Measurements from ENCODE around the gene CNOT8. TPM values are rescaled to one million over a fixed set of nuclear protein-coding genes. Genes with fewer than 3 reads are reported as not detected.
"Not testable (repeated sequence)": the region's sequence is repeated elsewhere in the genome, so short reads cannot be mapped to it uniquely, and the experiment has no call there.

The CNOT8 gene
- total RNA-seq, 1 donor from 2014 or later, result 37.0 TPM

DNA sequence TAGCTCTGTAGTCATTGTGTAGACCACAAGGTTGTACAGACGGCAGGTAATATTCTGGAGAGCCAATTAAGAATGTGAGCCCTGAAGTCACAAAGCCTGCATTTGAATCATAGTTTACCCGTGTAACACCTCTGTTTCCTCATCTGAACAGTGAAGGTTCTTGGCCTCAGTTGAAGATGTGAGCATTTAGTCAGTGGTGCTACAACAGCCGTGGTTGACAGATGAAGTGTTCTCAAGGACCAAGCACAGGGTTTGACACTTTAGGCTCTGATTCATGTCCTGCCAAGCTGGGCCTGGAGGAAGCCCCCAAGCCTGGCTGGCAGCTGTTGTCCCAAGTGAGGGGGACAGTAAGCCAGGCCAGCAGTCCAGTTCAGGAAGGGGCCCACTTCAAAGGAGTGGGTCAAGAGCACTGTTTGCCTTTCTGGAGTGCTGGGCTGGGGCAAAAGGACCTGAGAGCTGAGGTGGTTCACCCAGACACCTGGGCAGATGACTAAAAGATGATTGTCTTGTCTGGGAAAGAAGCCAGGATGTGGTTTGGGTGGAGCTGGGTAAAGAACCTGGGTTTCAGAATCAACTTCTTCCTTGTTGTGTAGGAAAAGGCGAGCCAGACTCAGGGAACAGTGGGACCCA lies 28.7 kb upstream of the CNOT8 start:
- Mint-ChIP-seq H3K9me3 (ENCODE audit: low read depth) (no peaks in the 10 kb centered on the region), H3K27me3 (ENCODE audit: low read depth) (no peaks in the 10 kb centered on the region), H3K36me3 (ENCODE audit: low read depth) (peaks cover 9% of the 10 kb centered on the region), H3K4me1 (ENCODE audit: low read depth) (peaks cover 15% of the 10 kb centered on the region), H3K27ac (ENCODE audit: unreplicated experiment) (no peak overlapping the region), H3K4me3 (ENCODE audit: unreplicated experiment) (no peak overlapping the region)
- TF ChIP-seq, protein P1, sequence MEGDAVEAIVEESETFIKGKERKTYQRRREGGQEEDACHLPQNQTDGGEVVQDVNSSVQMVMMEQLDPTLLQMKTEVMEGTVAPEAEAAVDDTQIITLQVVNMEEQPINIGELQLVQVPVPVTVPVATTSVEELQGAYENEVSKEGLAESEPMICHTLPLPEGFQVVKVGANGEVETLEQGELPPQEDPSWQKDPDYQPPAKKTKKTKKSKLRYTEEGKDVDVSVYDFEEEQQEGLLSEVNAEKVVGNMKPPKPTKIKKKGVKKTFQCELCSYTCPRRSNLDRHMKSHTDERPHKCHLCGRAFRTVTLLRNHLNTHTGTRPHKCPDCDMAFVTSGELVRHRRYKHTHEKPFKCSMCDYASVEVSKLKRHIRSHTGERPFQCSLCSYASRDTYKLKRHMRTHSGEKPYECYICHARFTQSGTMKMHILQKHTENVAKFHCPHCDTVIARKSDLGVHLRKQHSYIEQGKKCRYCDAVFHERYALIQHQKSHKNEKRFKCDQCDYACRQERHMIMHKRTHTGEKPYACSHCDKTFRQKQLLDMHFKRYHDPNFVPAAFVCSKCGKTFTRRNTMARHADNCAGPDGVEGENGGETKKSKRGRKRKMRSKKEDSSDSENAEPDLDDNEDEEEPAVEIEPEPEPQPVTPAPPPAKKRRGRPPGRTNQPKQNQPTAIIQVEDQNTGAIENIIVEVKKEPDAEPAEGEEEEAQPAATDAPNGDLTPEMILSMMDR (IDR thresholded peaks at IDR 0.05), result no peak
- DNase-seq (ENCODE audit: low spot score), result no peak

DNA sequence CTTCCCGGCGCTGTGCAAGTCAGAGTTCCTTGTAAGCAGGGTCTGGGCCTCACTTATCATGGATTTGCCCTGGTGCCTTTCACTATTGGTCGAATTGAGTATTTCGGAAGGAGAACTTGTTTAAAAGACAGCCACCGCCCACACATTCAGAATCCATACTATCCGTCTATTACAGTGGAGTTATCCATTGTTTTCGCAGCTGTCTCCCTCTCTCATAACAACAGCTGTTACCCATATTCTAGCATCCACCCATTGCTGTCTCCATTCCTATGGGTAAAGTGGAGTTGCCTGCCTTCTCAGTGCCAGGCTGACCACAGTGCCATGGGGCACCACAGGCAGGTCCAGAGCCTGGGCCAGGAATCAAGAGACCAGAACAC lies 28.2 kb upstream of the CNOT8 start:
- peaks cover 20% of the 10 kb centered on the region for H3K4me1 Mint-ChIP-seq (ENCODE audit: low read depth)
- no peaks in the 10 kb centered on the region for H3K9me3 Mint-ChIP-seq (ENCODE audit: low read depth)
- DNase-seq (ENCODE audit: low spot score), result no peak
- no peak overlapping the region for H3K4me3 Mint-ChIP-seq (ENCODE audit: unreplicated experiment)
- H3K27ac Mint-ChIP-seq (ENCODE audit: unreplicated experiment), result no peak overlapping the region
- H3K36me3 Mint-ChIP-seq (ENCODE audit: low read depth), result peaks cover 9% of the 10 kb centered on the region
- TF ChIP-seq, protein P1 (IDR thresholded peaks at IDR 0.05), result no peak
- H3K27me3 Mint-ChIP-seq (ENCODE audit: low read depth), result no peaks in the 10 kb centered on the region

DNA sequence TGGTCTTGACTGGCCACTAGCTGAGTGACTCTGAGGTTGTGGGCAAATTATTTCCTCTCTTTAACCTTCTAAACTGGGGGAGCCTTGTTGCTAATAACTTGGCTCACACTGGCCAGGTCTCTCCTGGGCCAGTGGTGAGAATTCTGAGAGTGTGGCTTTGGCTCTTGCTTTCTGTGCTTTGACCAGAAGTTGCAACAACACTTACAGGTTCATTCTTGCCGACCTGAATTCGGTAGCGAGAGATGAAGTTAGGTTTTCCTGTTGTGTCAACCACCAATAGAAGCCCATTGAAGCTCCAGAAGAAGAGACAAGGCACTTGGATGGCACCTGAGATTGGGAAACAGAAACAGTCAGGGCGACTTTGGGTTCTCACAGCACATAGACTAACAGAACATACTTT lies 27.8 kb upstream of the CNOT8 start:
- Mint-ChIP-seq H3K36me3 (ENCODE audit: low read depth) (peaks cover 9% of the 10 kb centered on the region), H3K4me3 (ENCODE audit: unreplicated experiment) (no peak overlapping the region), H3K27me3 (ENCODE audit: low read depth) (no peaks in the 10 kb centered on the region), H3K27ac (ENCODE audit: unreplicated experiment) (no peak overlapping the region), H3K4me1 (ENCODE audit: low read depth) (peaks cover 23% of the 10 kb centered on the region), H3K9me3 (ENCODE audit: low read depth) (no peaks in the 10 kb centered on the region)
- no peak for DNase-seq (ENCODE audit: low spot score)
- TF ChIP-seq, protein P1 (IDR thresholded peaks at IDR 0.05), result no peak

DNA sequence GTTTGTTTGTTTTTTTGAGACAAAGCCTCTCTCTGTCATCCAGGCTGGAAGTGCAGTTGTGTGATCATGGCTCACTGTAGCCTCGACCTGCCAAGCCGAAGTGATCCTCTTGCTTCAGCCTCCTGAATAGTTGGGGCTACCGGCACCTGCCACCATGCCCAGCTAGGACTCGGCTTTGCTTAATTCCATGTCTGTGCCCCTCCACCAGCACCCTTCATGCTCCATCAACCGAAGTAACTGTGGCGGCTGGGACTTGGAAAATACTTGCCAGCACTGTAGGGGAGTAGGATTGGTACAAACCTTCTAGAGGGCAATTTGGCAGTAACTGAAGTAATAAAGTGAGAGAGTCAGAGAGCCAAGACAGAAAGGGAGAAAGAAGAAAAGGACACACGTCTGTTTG lies 27.0 kb upstream of the CNOT8 start:
- H3K4me3 Mint-ChIP-seq (ENCODE audit: unreplicated experiment), result no peak overlapping the region
- H3K36me3 Mint-ChIP-seq (ENCODE audit: low read depth), result peaks cover 7% of the 10 kb centered on the region
- peak overlapping the region; percentile 27 for H3K27ac Mint-ChIP-seq (ENCODE audit: unreplicated experiment)
- no peaks in the 10 kb centered on the region for H3K9me3 Mint-ChIP-seq (ENCODE audit: low read depth)
- peaks cover 23% of the 10 kb centered on the region for H3K4me1 Mint-ChIP-seq (ENCODE audit: low read depth)
- TF ChIP-seq, protein P1 (IDR thresholded peaks at IDR 0.05), result no peak
- DNase-seq (ENCODE audit: low spot score), result no peak
- no peaks in the 10 kb centered on the region for H3K27me3 Mint-ChIP-seq (ENCODE audit: low read depth)

- H3K4me1 Mint-ChIP-seq (ENCODE audit: low read depth), result peaks cover 23% of the 10 kb centered on the region
- not testable (repeated sequence) for DNase-seq (ENCODE audit: low spot score); H3K27me3 Mint-ChIP-seq (ENCODE audit: low read depth); H3K4me3 Mint-ChIP-seq (ENCODE audit: unreplicated experiment); H3K27ac Mint-ChIP-seq (ENCODE audit: unreplicated experiment); H3K36me3 Mint-ChIP-seq (ENCODE audit: low read depth); H3K9me3 Mint-ChIP-seq (ENCODE audit: low read depth)
Measured at GRCh38 chr5:154832804-154833203, 25.6 kb upstream of the CNOT8 start.

GRCh38 chr5:154834053-154834452 lies 24.4 kb upstream of the CNOT8 start:
- H3K4me3 Mint-ChIP-seq (ENCODE audit: unreplicated experiment), result no peak overlapping the region
- no peak for DNase-seq (ENCODE audit: low spot score)
- no peaks in the 10 kb centered on the region for H3K27me3 Mint-ChIP-seq (ENCODE audit: low read depth)
- peaks cover 23% of the 10 kb centered on the region for H3K4me1 Mint-ChIP-seq (ENCODE audit: low read depth)
- no peak overlapping the region for H3K27ac Mint-ChIP-seq (ENCODE audit: unreplicated experiment)
- no peaks in the 10 kb centered on the region for H3K9me3 Mint-ChIP-seq (ENCODE audit: low read depth)
- peaks cover 9% of the 10 kb centered on the region for H3K36me3 Mint-ChIP-seq (ENCODE audit: low read depth)
- TF ChIP-seq, protein P1 (IDR thresholded peaks at IDR 0.05), result no peak

- H3K27me3 Mint-ChIP-seq (ENCODE audit: low read depth); H3K9me3 Mint-ChIP-seq (ENCODE audit: low read depth); DNase-seq (ENCODE audit: low spot score); H3K36me3 Mint-ChIP-seq (ENCODE audit: low read depth); H3K4me3 Mint-ChIP-seq (ENCODE audit: unreplicated experiment): not testable (repeated sequence)
- H3K27ac Mint-ChIP-seq (ENCODE audit: unreplicated experiment), result peak overlapping the region; percentile 87
- peaks cover 14% of the 10 kb centered on the region for H3K4me1 Mint-ChIP-seq (ENCODE audit: low read depth)
Measured at GRCh38 chr5:154835701-154836052, 22.8 kb upstream of the CNOT8 start.

Measured in chondrocyte (in vitro differentiated cells).